H1 (cell line): ENCODE results near the gene MAPK14. TPM values are rescaled to one million over a fixed set of nuclear protein-coding genes. Genes with fewer than 3 reads are reported as not detected.

Experiments used
- CTCF ChIA-PET: fragments of 300-600 bp; sonication (Branson Sonifier 250); formaldehyde crosslinking; loops from one replicate; lab custom pipeline; 2021; ENCODE audit not compliant: partially characterized antibody; lab: Charles Lee
- POLR2A ChIA-PET: fragments of 300-600 bp; sonication (Branson Sonifier 250); formaldehyde crosslinking; loops from one replicate; lab custom pipeline; 2021; ENCODE audit warnings: inconsistent platforms; ENCODE audit not compliant: partially characterized antibody; lab: Charles Lee
- DNase-seq, 2 experiments: peaks; one replicate each; pipeline versions ENCODE4 v3.0.0 to v3.0.0-alpha.2; 2010 to 2022; ENCODE audit warnings: low spot score in 2 of 2, low read depth in 1 of 2, mixed read lengths in 1 of 2
- FAIRE-seq: peaks from 2 replicates; lab custom pipeline; 2011; peaks lifted over from hg19 to GRCh38; lab: Jason Lieb, UNC
- H2AFZ ChIP-seq: 2 replicates; pipeline ENCODE4 v1.8.1; 2012; ENCODE audit warnings: low read length, inconsistent platforms
- H2AK5ac ChIP-seq: 2 replicates; pipeline ENCODE4 v1.6.1; 2013; ENCODE audit warnings: low read depth, low read length
- H2BK120ac ChIP-seq: replicated peaks from 2 replicates; pipeline ENCODE3; 2013; ENCODE audit warnings: low read depth, low read length, inconsistent platforms
- H2BK12ac ChIP-seq: 2 replicates; pipeline ENCODE4 v1.6.1; 2013; ENCODE audit warnings: low read depth, low read length
- H2BK15ac ChIP-seq: 2 replicates; pipeline ENCODE4 v1.6.1; 2013; ENCODE audit warnings: low read length
- H2BK20ac ChIP-seq: 2 replicates; pipeline ENCODE4 v1.6.1; 2013; ENCODE audit warnings: low read length
- H2BK5ac ChIP-seq: 2 replicates; pipeline ENCODE4 v1.6.1; 2013; ENCODE audit warnings: low read depth, low read length
- H3K14ac ChIP-seq: 2 replicates; pipeline ENCODE4 v1.6.1; 2013; ENCODE audit warnings: inconsistent platforms; ENCODE audit not compliant: insufficient read length
- H3K18ac ChIP-seq: 2 replicates; pipeline ENCODE4 v1.6.1; 2013; ENCODE audit warnings: low read length; ENCODE audit errors: extremely low read depth
- H3K23ac ChIP-seq: 2 replicates; pipeline ENCODE4 v1.6.1; 2013; ENCODE audit warnings: inconsistent platforms; ENCODE audit not compliant: insufficient read length
- H3K23me2 ChIP-seq: 2 replicates; pipeline ENCODE4 v1.6.1; 2013; ENCODE audit warnings: low read depth, low read length
- H3K27ac ChIP-seq: 2 replicates; pipeline ENCODE4 v1.6.1; 2011; ENCODE audit warnings: low read depth, low read length, inconsistent platforms
- H3K27me3 ChIP-seq, 4 experiments: replicated peaks in 1 of 4; 1 replicate in 1 of 4; 2 replicates in 3 of 4; pipeline versions ENCODE4 v1.6.1 to v1.8.1; 2011 to 2013; ENCODE audit warnings: low read length in 3 of 4, mild to moderate bottlenecking in 3 of 4, inconsistent platforms in 2 of 4, mixed read lengths in 2 of 4, moderate library complexity in 1 of 4; ENCODE audit not compliant: control insufficient read depth in 3 of 4, insufficient read depth in 3 of 4; ENCODE audit errors: extremely low read depth in 1 of 4
- H3K36me3 ChIP-seq, 4 experiments: 2 replicates each; pipeline versions ENCODE4 v1.6.1 to v1.8.1; 2011 to 2013; ENCODE audit warnings: mild to moderate bottlenecking in 4 of 4, low read length in 3 of 4, moderate library complexity in 2 of 4, control low read depth in 1 of 4, inconsistent platforms in 1 of 4; ENCODE audit not compliant: insufficient read depth in 4 of 4, control insufficient read depth in 2 of 4
- H3K4ac ChIP-seq: replicated peaks from 2 replicates; pipeline ENCODE3; 2013; ENCODE audit warnings: low read length, low read depth, mixed read lengths, inconsistent platforms; ENCODE audit not compliant: insufficient read length
- H3K4me1 ChIP-seq, 4 experiments: replicated peaks in 1 of 4; 1 replicate in 1 of 4; 2 replicates in 3 of 4; pipeline versions ENCODE4 v1.6.1 to v1.8.1; 2011 to 2013; ENCODE audit warnings: low read length in 3 of 4, inconsistent platforms in 2 of 4, mixed read lengths in 1 of 4; ENCODE audit not compliant: insufficient read depth in 4 of 4, control insufficient read depth in 3 of 4
- H3K4me2 ChIP-seq, 2 experiments: 2 replicates each; pipeline versions ENCODE4 v1.6.1 to v1.8.1; 2011 to 2013; ENCODE audit warnings: low read depth in 2 of 2, low read length in 2 of 2, control low read depth in 1 of 2, inconsistent platforms in 1 of 2, mild to moderate bottlenecking in 1 of 2; ENCODE audit not compliant: insufficient read depth in 1 of 2
- H3K4me3 ChIP-seq, 4 experiments: fragments of 200-600, 300-600 bp in 1 of 4; sonication (generic), shearing (Covaris generic), sonication (Bioruptor Twin) in 1 of 4; 2 replicates each; pipeline versions ENCODE4 v1.5.1 to v1.8.1; 2011 to 2016; ENCODE audit warnings: low read length in 4 of 4, low read depth in 3 of 4, control low read depth in 2 of 4, inconsistent platforms in 2 of 4, mild to moderate bottlenecking in 2 of 4, mixed read lengths in 1 of 4, moderate library complexity in 1 of 4; ENCODE audit not compliant: insufficient read depth in 2 of 4; ENCODE audit errors: extremely low read depth in 1 of 4
- H3K56ac ChIP-seq: replicated peaks from 2 replicates; pipeline ENCODE3; 2013; ENCODE audit warnings: low read depth, mild to moderate bottlenecking, mixed read lengths, low read length, inconsistent platforms; ENCODE audit not compliant: insufficient read length
- H3K79me1 ChIP-seq: 2 replicates; pipeline ENCODE4 v1.6.1; 2013; ENCODE audit warnings: low read depth, low read length, control low read depth
- H3K79me2 ChIP-seq, 2 experiments: 2 replicates each; pipeline versions ENCODE4 v1.6.1 to v1.8.1; 2012 to 2013; ENCODE audit warnings: low read length in 2 of 2, mild to moderate bottlenecking in 2 of 2, inconsistent platforms in 1 of 2; ENCODE audit not compliant: insufficient read depth in 2 of 2, control insufficient read depth in 1 of 2
- H3K9ac ChIP-seq, 4 experiments: replicated peaks in 1 of 4; 1 replicate in 1 of 4; 2 replicates in 3 of 4; pipeline versions ENCODE4 v1.6.1 to v1.8.1; 2011 to 2013; ENCODE audit warnings: low read depth in 3 of 4, low read length in 3 of 4, control low read depth in 2 of 4, mild to moderate bottlenecking in 2 of 4, moderate library complexity in 2 of 4, inconsistent platforms in 1 of 4; ENCODE audit errors: extremely low read depth in 1 of 4
- H3K9me3 ChIP-seq, 2 experiments: 2 replicates each; pipeline versions ENCODE4 v1.6.1 to v1.8.1; 2012 to 2013; ENCODE audit warnings: mild to moderate bottlenecking in 2 of 2, moderate library complexity in 2 of 2, control low read depth in 1 of 2, inconsistent platforms in 1 of 2, low read depth in 1 of 2, low read length in 1 of 2, mixed read lengths in 1 of 2; ENCODE audit not compliant: insufficient read depth in 2 of 2
- H4K20me1 ChIP-seq, 2 experiments: replicated peaks in 1 of 2; 2 replicates each; pipeline versions ENCODE3 to v1.8.1; 2011 to 2013; ENCODE audit warnings: inconsistent platforms in 2 of 2, low read length in 2 of 2, mild to moderate bottlenecking in 1 of 2; ENCODE audit not compliant: insufficient read depth in 2 of 2, control insufficient read depth in 1 of 2
- H4K5ac ChIP-seq: 2 replicates; pipeline ENCODE4 v1.6.1; 2013; ENCODE audit warnings: low read length, low read depth, mixed read lengths, inconsistent platforms; ENCODE audit not compliant: insufficient read length
- H4K8ac ChIP-seq: 2 replicates; pipeline ENCODE4 v1.8.0; 2013; ENCODE audit warnings: mild to moderate bottlenecking, moderate library complexity, low read length, inconsistent platforms; ENCODE audit not compliant: insufficient read depth; ENCODE audit errors: extremely low read depth
- H4K91ac ChIP-seq: replicated peaks from 2 replicates; pipeline ENCODE3; 2013; ENCODE audit warnings: low read length, mixed read lengths, inconsistent platforms; ENCODE audit not compliant: insufficient read length
- BCL11A ChIP-seq, 2 experiments: IDR thresholded peaks; one replicate each; pipeline ENCODE4 v1.6.1; 2011; ENCODE audit warnings: low read depth in 2 of 2, low read length in 2 of 2, mild to moderate bottlenecking in 2 of 2
- CREB1 ChIP-seq: IDR thresholded peaks from 2 replicates; pipeline ENCODE4 v1.6.1; 2012; ENCODE audit warnings: inconsistent platforms
- EP300 ChIP-seq, 2 experiments: IDR thresholded peaks; 1 replicate in 1 of 2; 2 replicates in 1 of 2; pipeline ENCODE4 v1.6.1; 2011 to 2012; ENCODE audit warnings: low read depth in 2 of 2, low read length in 2 of 2, mild to moderate bottlenecking in 2 of 2, borderline replicate concordance in 1 of 2, inconsistent platforms in 1 of 2, moderate library complexity in 1 of 2
- HDAC2 ChIP-seq, 2 experiments: fragments of 300-600 bp in 1 of 2; sonication (generic) in 1 of 2; IDR thresholded peaks; 2 replicates each; pipeline ENCODE4 v1.6.1; 2011 to 2012; ENCODE audit warnings: low read depth in 2 of 2, low read length in 2 of 2, mild to moderate bottlenecking in 2 of 2, moderate library complexity in 2 of 2, borderline replicate concordance in 1 of 2, inconsistent platforms in 1 of 2
- POLR2A ChIP-seq, 2 experiments: IDR thresholded peaks; 1 replicate in 1 of 2; 2 replicates in 1 of 2; pipeline ENCODE4 v1.6.1; 2011; ENCODE audit warnings: low read depth in 2 of 2, low read length in 2 of 2, mild to moderate bottlenecking in 2 of 2; ENCODE audit errors: control extremely low read depth in 1 of 2
- SP1 ChIP-seq: IDR thresholded peaks from 2 replicates; pipeline ENCODE4 v1.6.1; 2011; ENCODE audit warnings: low read depth, low read length
- SRF ChIP-seq: IDR thresholded peaks from 2 replicates; pipeline ENCODE4 v1.6.1; 2011; ENCODE audit warnings: mild to moderate bottlenecking, low read depth, low read length, moderate library complexity
- SUZ12 ChIP-seq: fragments of 200-600 bp; sonication (generic); IDR thresholded peaks from 2 replicates; pipeline ENCODE4 v1.6.1; 2012; ENCODE audit warnings: mild to moderate bottlenecking, inconsistent platforms, low read length, moderate library complexity, mixed read lengths
- TAF7 ChIP-seq: optimal IDR thresholded peaks from 2 replicates; pipeline ENCODE3; 2011; ENCODE audit warnings: low read depth, mild to moderate bottlenecking, inconsistent platforms, low read length, moderate library complexity, borderline replicate concordance
- YY1 ChIP-seq: IDR thresholded peaks from 2 replicates; pipeline ENCODE4 v1.6.1; 2011; ENCODE audit warnings: low read depth, mild to moderate bottlenecking, low read length
- WGBS, 2 experiments: shearing (Covaris generic) in 1 of 2; methylation state at CpG; one replicate each; pipeline versions ENCODE4 v1.1.6 to v1.1.7; 2013 to 2015; ENCODE audit warnings: low lambda C conversion rate in 2 of 2, mixed read lengths in 2 of 2, inconsistent platforms in 1 of 2, low coverage in 1 of 2, missing lambda C conversion rate in 1 of 2; ENCODE audit not compliant: insufficient replicate concordance in 2 of 2, insufficient coverage in 1 of 2, insufficient read length in 1 of 2; ENCODE audit errors: extremely low coverage in 1 of 2, missing lambda C conversion rate in 1 of 2; 5-methylcytosine and 5-hydroxymethylcytosine counted together
- polyA plus RNA-seq, 7 experiments: library from polyadenylated mRNA; depleted of rRNA in 3 of 7; stranded (reverse) in 5 of 7; unstranded in 2 of 7; fragments of >200 nt in 5 of 7; fragments of 200-250 nt in 2 of 7; gene quantifications; 1 replicate in 5 of 7; 2 replicates in 1 of 7; 4 replicates in 1 of 7; pipeline versions ENCODE4 v1.2.1 to v1.2.3, GENCODE V29; 2011 to 2013; ENCODE audit warnings: missing spikeins in 2 of 7, mixed read lengths in 2 of 7
- total RNA-seq: library from RNA; stranded (reverse); fragmentation: NEBNext Ultra II Directional; extraction: Animal tissue kit (Norgen Biotek cat#: 25700); gene quantifications from 2 replicates; pipeline ENCODE4 v1.2.1, GENCODE V29; 2021
- TF ChIP-seq, protein P1 (sequence below), 3 experiments: IDR thresholded peaks; 1 replicate in 2 of 3; 2 replicates in 1 of 3; pipeline versions ENCODE4 v1.5.1 to v1.6.1; 2011; ENCODE audit warnings: low read length in 3 of 3, mild to moderate bottlenecking in 3 of 3, inconsistent platforms in 2 of 3, low read depth in 1 of 3, moderate library complexity in 1 of 3; ENCODE audit not compliant: insufficient read depth in 1 of 3; ENCODE audit errors: control extremely low read depth in 1 of 3

MAPK14 gene
- total and polyA plus RNA-seq, 2 of the 8 experiments (the other 6 are each of a cell fraction or from before 2014, with no cell fraction given): 18.1 to 39.3 TPM

DNA sequence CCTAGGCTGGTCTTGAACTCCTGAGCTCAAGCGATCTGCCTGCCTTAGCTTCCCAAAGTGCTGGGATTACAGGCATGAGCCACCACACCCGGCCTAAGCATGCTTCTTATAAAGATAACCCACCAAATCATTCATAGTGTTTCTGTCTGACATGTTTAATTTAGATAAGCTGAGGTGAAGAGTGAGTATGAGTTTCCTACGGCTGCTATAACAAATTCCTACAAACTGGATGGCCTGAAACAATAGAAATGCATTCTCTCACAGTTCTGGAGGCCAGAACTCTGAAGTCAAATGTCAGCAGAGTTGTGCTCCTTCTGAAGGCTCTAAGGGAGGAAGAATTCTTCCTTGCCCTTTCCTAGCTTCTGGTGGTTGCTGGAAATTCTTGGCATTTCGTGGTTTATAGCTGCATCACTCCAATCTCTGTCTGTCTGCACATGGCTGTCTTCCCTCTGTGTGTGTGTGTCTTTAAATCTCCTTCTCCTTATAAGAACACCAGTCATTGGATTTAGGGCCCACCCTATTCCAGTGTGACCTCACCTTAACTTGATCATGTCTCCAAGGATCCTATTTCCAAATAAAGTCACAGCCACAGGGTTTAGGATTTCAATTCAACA, 132.6 kb downstream of the MAPK14 start:
- no peaks in the 10 kb centered on the region; the same call in 1 of the 2 replicates for H3K23me2 ChIP-seq
- no peak overlapping the region for H3K56ac ChIP-seq
- H3K79me2 ChIP-seq: no peaks in the 10 kb centered on the region
- no peak overlapping the region for H3K18ac ChIP-seq
- H2BK5ac ChIP-seq: no peak overlapping the region
- no peak overlapping the region for H3K4me3 ChIP-seq
- POLR2A ChIA-PET: no interaction called here
- CTCF ChIA-PET: interaction anchor here (1.0 kb wide), 1 partner anchor 16 kb away, joined by 3 read pairs; no protein-coding TSS in a partner anchor
- no peak overlapping the region for H4K5ac ChIP-seq
- H3K36me3 ChIP-seq: no peaks in the 10 kb centered on the region
- H3K79me1 ChIP-seq: no peaks in the 10 kb centered on the region
- DNase-seq: no peak
- no peaks in the 10 kb centered on the region for H3K4me1 ChIP-seq
- no peak overlapping the region for H3K4ac ChIP-seq
- peaks cover 0 to 5% of the 10 kb centered on the region in 2 experiments; a peak in 1 of 4 replicates for H3K9me3 ChIP-seq
- no peak overlapping the region for H3K4me2 ChIP-seq
- no peak overlapping the region for H2BK20ac ChIP-seq
- no peak for FAIRE-seq
- H2BK15ac ChIP-seq: no peak overlapping the region
- H3K9ac ChIP-seq: no peak overlapping the region
- H3K23ac ChIP-seq: no peak overlapping the region
- no peak overlapping the region for H4K91ac ChIP-seq
- H2BK12ac ChIP-seq: no peak overlapping the region
- no peak overlapping the region for H2AK5ac ChIP-seq
- H4K8ac ChIP-seq: no peak overlapping the region
- 90% methylated on average over 4 of the region's 4 CpGs; no CpG with 5 or more reads in 1 of the 2 experiments for WGBS, 2 experiments
- no peaks in the 10 kb centered on the region for H4K20me1 ChIP-seq
- H2AFZ ChIP-seq: no peak overlapping the region
- no peak overlapping the region for H3K27ac ChIP-seq
- no peak overlapping the region for H3K14ac ChIP-seq
- no peak overlapping the region for H2BK120ac ChIP-seq
- H3K27me3 ChIP-seq: no peaks in the 10 kb centered on the region
- TF ChIP-seq SP1: no peak
- no peak for TF ChIP-seq CREB1
- TF ChIP-seq EP300 (IDR thresholded peaks at IDR 0.05; ENCODE audit: borderline replicate concordance in 1 of 2, low read depth in 2 of 2, low read length in 2 of 2): no peak
- no peak for TF ChIP-seq SUZ12
- TF ChIP-seq YY1: no peak
- no peak for TF ChIP-seq SRF
- TF ChIP-seq, protein P1, sequence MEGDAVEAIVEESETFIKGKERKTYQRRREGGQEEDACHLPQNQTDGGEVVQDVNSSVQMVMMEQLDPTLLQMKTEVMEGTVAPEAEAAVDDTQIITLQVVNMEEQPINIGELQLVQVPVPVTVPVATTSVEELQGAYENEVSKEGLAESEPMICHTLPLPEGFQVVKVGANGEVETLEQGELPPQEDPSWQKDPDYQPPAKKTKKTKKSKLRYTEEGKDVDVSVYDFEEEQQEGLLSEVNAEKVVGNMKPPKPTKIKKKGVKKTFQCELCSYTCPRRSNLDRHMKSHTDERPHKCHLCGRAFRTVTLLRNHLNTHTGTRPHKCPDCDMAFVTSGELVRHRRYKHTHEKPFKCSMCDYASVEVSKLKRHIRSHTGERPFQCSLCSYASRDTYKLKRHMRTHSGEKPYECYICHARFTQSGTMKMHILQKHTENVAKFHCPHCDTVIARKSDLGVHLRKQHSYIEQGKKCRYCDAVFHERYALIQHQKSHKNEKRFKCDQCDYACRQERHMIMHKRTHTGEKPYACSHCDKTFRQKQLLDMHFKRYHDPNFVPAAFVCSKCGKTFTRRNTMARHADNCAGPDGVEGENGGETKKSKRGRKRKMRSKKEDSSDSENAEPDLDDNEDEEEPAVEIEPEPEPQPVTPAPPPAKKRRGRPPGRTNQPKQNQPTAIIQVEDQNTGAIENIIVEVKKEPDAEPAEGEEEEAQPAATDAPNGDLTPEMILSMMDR (IDR thresholded peaks at IDR 0.05; ENCODE audit: control extremely low read depth in 1 of 3, insufficient read depth in 1 of 3, low read depth in 1 of 3, low read length in 3 of 3): no peak
- no peak for TF ChIP-seq BCL11A (IDR thresholded peaks at IDR 0.05; ENCODE audit: low read depth in 2 of 2, low read length in 2 of 2)
- no peak for TF ChIP-seq TAF7
- TF ChIP-seq POLR2A (IDR thresholded peaks at IDR 0.05; ENCODE audit: control extremely low read depth in 1 of 2, low read depth in 2 of 2, low read length in 2 of 2): no peak
- TF ChIP-seq HDAC2 (IDR thresholded peaks at IDR 0.05; ENCODE audit: borderline replicate concordance in 1 of 2, low read depth in 2 of 2, low read length in 2 of 2): no peak
